ENCODE measurements around the gene SMNDC1.
A peak's percentile ranks its signal among the peaks of the same experiment; 100 is the strongest.

The SMNDC1 gene

GRCh38 chr10:110326351-110327032 lies 21.8 kb upstream of the SMNDC1 start:
- no peak for DNase-seq

GRCh38 chr10:110324805-110325280 lies 20.1 kb upstream of the SMNDC1 start:
- no peak for DNase-seq

GRCh38 chr10:110324201-110324804 lies 19.6 kb upstream of the SMNDC1 start:
- DNase-seq, result no peak

DNA sequence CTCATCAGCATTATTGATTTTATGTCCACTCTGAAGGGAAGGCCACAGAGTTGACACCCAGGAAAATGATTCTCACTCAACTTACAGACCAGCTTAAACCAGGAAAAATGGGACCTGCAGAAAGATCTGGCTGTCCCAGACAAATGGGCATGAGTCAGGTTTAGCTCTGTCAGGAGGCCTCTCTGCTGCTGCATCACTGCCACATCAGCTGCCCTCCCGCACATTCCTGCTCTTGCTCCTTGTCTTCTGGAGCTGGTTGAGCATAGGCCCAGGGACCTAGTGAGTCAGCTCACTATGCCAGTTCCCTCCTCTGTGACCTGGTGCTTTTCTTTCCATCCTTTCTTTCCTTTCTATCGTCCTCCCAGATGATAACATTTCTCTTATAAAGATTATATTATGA lies 18.8 kb upstream of the SMNDC1 start:
- no peak for DNase-seq

GRCh38 chr10:110321869-110322620 lies 17.3 kb upstream of the SMNDC1 start:
- DNase-seq, result no peak

- DNase-seq, result no peak
These were observed 13.4 kb upstream of the SMNDC1 start for GRCh38 chr10:110317866-110318850.

- DNase-seq, result no peak
These were observed 9.0 kb upstream of the SMNDC1 start for GRCh38 chr10:110313674-110314073.

- no peak for DNase-seq
These were observed 7.5 kb upstream of the SMNDC1 start for GRCh38 chr10:110312206-110312605.

GRCh38 chr10:110311357-110311949 lies 6.7 kb upstream of the SMNDC1 start:
- DNase-seq, result peak; percentile 61

DNA sequence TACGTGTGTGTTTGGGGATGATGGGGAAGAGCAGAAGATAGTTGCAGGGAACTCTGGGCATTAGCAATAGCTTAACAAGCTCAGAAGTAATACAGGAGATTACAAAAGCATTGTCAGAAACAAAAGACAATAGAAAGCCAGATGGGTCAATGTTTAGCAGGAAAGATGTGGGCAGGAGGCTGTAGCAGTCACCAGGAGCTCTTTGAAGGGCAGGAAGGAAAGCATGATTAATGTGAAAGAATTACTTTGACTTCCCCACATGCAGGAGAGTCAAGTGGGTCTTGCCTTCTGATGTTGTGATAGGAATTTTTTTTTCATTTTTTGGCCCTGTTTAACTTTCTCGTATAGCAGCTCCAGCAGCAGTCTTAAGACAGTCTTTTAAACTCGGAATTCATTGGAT lies 6.0 kb upstream of the SMNDC1 start:
- DNase-seq, result no peak

GRCh38 chr10:110307805-110308204 lies 3.1 kb upstream of the SMNDC1 start:
- no peak for DNase-seq

DNA sequence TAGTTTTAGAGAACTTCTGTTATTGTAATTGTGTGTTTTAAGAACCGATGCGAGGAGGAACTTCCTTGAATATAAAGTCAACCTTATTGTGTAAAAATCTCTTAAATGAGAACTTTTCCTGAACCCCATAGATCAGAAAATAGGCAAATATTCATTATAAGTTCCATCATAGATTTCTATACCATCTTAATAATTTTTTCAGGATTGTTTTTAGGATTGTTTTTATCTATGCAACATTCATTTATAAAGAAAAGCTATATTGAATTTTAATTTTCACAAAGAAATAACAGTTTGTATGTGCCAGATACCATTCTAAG lies 1.7 kb upstream of the SMNDC1 start:
- DNase-seq, result no peak

DNA sequence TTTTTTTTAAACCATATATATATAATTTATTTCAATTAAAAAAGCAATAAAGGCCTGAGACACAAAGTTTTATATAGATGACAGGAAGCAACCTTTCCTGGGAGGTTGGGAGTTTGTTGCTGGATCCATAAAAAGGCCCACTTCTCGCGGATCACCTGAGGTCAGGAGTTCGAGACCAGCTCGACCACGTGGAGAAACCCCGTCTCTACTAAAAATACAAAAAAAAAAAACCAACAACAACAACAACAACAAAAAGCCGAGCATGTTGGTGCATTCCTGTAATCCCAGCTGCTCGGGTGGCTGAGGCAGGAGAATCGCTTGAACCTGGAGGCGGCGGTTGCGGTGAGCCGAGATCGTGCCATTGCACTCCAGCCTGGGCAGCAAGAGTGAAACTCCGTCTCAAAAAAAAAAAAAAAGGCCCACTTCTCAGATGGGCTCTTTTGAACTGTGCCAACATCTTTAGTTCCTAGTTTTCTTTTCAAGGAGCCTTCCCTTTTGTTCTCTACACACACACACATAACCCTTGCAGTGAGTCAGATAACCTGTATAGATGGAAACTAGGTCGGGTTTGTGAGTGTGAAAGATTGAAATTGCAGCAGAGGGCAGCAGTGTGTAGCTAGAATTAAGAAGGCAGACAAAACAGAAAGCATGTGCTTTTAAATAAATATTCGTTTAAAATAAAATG lies 1.2 kb upstream of the SMNDC1 start:
- peak; percentile 58 for DNase-seq

DNA sequence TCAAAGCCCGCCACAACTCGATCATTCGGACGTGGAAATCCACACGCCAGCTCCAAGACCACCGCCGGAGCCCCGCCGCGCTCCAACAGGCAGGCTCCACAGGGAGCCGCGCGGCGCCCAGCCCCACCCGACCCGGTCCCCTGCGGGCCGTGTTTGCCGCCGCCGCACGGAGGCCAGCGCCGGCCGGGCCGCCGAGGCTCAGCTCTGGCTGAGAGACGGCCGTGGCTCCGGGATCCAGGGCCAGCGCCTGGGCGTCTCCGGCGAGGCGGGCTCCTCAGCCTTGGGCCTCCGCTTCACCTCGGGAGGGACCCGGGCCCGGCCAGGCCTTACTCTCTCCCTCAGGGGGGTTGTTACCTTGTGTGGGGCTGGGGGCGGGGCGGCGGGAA lies 333 bp downstream of the SMNDC1 start:
- DNase-seq, result peak; percentile 65

- no peak for DNase-seq
These were observed 1.0 kb downstream of the SMNDC1 start for GRCh38 chr10:110303681-110304080.

GRCh38 chr10:110300486-110300986 lies 4.2 kb downstream of the SMNDC1 start:
- no peak for DNase-seq

DNA sequence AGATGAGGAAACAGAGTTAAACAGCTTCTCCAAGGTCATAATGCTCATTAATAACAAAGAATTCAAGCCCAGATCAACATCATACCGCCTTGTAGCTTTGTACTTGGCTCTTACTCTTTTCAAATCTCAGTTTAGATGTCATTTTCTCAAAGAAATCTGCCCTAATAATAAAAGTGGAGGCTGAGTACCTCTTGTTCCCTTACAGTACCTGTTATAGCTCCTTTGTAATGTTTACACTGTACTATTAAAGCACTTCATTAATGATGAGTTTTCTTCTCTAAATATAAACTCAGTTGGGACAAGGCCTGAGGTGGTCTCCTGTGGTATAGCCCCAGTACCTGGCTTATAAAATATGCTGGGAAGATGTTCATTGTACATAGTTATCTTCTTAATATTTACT lies 7.8 kb downstream of the SMNDC1 start:
- no peak for DNase-seq

GRCh38 chr10:110286841-110287240 lies 17.9 kb downstream of the SMNDC1 start:
- no peak for DNase-seq

DNA sequence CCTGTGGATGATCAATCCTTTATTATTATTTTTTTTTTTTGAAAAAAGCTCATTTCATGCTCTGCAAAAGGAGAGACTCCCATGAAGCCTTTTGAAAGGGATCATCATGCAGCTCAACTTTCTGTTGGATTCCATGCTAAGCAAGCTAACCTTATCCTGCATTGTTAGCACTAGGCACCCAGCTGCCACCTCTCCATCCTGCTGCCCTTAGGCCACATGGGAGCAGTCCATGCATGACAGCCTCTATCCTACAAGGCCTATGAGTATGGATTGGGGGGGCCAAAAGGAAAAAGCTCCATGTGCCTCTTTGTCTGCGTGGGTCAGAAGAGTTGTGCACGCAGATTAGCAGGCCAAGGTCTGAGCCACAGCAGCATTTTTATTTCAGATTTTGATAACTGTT lies 19.2 kb downstream of the SMNDC1 start:
- peak; percentile 3 for DNase-seq

GRCh38 chr10:110284262-110284661 lies 20.5 kb downstream of the SMNDC1 start:
- DNase-seq, result no peak

GRCh38 chr10:110279407-110279986 lies 25.2 kb downstream of the SMNDC1 start:
- DNase-seq, result peak; percentile 41
